Stimulated activated CD8-positive, alpha-beta memory T cell treated with anti-CD3 and anti-CD28 coated beads, Interleukin-15, amount 100 ng/mL, for 48 hours (primary cell): ENCODE results near the gene LMNB1.
"Not testable (repeated sequence)": the region's sequence is repeated elsewhere in the genome, so short reads cannot be mapped to it uniquely, and the experiment has no call there.

Experiments
- DNase-seq, 2 donors: peaks; one replicate each; pipeline ENCODE4 v3.0.0-alpha.2; 2020; ENCODE audit warnings: low read depth in 2 of 2

LMNB1 gene

GRCh38 chr5:126778675-126779403, 1.9 kb downstream of the LMNB1 start:
- no peak for DNase-seq

- no peak for DNase-seq
Measured at GRCh38 chr5:126780165-126780827, 3.4 kb downstream of the LMNB1 start.

GRCh38 chr5:126788409-126788808, 11.5 kb downstream of the LMNB1 start:
- DNase-seq, result peak in 1 of 2 donors; percentile 21

- DNase-seq, result no peak
Measured at GRCh38 chr5:126793097-126793496, 16.2 kb downstream of the LMNB1 start.

- DNase-seq, result not testable (repeated sequence)
Measured at GRCh38 chr5:126793648-126794047, 16.7 kb downstream of the LMNB1 start.

DNA sequence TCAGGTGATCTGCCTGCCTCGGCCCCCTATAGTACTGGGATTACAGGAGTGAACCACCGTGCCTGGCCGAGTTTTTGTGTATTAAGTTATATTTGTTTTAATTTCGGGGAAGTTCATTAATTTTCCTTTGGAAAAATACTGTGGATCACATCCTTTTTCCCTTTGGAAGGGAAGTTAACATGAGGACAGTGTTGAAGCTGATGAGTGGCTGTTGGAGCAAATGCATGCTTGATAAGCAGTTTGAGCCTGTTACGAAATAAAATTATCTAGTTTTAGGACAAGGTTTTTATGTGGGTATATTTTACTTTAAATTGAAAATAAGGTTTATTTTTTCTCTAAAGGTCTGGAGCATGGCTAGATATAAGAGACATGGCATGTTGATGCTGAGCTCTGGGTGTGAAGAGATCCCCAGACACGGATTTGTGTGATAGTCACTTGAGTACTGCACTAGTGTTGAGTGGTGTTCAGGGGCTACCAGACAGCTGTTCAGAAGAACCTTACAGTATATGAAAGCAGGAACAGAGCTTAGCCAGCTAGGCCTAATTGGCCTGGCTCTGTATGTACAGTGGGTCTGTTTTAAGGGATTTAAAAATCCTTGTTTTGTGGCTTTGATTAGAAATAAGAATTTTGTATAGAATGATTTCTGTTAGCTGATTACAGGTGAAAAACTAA, 17.4 kb downstream of the LMNB1 start:
- DNase-seq, result no peak

- DNase-seq, result no peak
Measured at GRCh38 chr5:126799780-126800179, 22.8 kb downstream of the LMNB1 start.

DNA sequence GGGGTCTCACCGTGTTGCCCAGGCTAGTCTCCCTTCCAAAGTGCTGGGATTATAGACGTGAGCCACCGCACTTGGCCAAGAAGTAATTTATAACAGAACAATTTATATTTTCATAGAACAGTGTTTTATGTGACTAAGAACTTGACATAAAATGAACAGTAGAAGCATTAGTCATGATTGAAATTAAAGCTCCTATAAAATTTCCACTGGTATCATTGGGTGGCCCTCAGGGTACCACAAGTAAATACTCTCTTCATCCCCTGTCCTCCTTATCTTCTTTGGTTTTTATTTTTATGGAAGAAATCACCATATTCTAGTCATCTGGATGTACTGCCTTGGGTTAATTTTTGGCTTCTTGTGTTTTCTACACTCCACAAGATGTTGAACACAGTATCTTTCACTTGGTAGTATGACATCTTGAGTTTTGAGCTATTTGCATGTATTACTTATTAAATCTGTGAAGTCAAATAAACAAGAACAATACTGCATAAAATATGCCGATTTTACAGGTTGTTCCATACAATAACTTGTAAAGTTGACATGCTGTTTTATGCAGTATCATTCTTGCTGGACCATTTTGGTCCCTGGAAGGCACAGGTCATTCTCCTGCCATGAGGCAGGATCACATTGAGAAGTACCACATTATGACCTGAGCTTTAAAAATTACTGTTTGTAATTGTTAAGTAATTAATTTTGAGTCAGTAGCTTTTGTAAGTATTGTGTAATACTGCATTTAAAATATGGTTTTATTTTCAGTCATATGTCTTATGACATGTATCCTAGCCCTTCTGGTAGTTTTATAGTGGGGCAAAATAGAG, 24.4 kb downstream of the LMNB1 start:
- DNase-seq, result no peak

- no peak for DNase-seq
Measured at GRCh38 chr5:126801992-126802294, 25.0 kb downstream of the LMNB1 start.

- DNase-seq, result no peak
Measured at GRCh38 chr5:126805063-126805462, 28.1 kb downstream of the LMNB1 start.

DNA sequence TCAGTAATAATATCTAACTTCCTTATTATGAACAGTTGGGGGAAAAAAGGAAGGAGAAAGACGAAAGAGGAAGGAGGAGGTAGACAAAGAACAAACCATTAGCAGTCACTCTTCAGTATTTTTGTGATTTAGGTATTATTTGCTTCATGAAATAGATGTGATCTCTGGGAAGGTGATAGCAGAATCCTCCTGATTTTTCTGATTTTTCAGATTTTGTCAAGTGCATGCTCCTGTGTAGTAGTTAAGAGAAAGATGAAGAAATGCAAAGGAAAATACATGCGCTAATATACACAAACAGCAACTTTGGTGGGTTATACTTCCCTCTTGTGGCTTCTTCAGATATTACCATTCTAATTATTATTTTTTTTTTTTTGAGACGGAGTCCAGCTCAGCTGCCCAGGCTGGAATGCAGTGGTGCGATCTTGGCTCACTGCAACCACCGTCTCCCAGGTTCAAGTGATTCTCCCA, 31.6 kb downstream of the LMNB1 start:
- no peak for DNase-seq

GRCh38 chr5:126809916-126810315, 33.0 kb downstream of the LMNB1 start:
- DNase-seq, result no peak

- no peak for DNase-seq
Measured at GRCh38 chr5:126810596-126811380, 33.9 kb downstream of the LMNB1 start.

DNA sequence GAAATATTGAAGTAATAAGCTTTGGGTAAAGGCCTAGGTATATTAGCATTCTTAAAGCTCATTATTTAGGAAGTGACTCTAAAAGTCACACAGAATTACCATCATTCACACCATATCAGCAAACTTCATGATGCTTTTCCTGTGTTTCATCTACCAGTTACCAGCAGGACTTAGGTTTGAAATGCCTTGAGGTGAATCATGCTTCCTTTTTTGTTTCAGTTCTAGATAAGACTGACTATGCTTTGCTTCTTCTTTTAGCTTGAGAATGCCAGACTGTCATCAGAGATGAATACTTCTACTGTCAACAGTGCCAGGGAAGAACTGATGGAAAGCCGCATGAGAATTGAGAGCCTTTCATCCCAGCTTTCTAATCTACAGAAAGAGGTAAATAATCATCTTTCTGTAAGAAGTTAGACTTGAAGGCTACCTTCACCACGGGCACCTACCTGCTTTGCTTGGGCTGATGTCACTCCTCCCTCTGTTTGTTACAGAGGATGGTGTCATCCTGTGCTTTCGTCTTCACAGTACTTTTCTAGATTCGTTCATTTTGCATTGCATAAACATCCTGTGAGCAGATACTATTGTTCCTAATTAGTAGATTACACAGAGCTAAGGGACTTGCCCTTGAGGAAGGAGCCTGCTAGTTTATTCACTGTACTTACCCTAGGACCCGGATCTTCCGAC, 34.7 kb downstream of the LMNB1 start:
- peak in 1 of 2 donors; percentile 5 for DNase-seq

DNA sequence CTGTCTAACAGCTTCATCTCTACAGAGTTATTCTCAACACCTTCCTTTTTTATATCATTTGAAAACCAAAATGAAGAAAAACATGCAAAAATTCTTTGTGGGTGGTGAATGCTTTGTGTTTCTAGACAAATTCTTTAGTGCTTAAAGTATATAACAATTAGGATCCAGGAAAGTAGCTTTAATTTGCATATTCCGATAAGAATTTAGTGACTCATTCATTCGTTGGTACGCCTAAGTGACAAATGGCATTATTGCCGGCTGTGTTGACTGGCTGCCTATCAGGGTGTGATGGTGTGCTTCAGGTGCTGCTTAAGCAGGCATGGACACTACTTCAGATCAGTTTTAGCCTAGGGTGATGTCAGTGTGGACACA, 35.2 kb downstream of the LMNB1 start:
- no peak for DNase-seq

- not testable (repeated sequence) for DNase-seq
Measured at GRCh38 chr5:126813799-126814198, 36.9 kb downstream of the LMNB1 start.

GRCh38 chr5:126814721-126815404, 37.9 kb downstream of the LMNB1 start:
- no peak for DNase-seq

GRCh38 chr5:126816649-126817048, 39.7 kb downstream of the LMNB1 start:
- no peak for DNase-seq

DNA sequence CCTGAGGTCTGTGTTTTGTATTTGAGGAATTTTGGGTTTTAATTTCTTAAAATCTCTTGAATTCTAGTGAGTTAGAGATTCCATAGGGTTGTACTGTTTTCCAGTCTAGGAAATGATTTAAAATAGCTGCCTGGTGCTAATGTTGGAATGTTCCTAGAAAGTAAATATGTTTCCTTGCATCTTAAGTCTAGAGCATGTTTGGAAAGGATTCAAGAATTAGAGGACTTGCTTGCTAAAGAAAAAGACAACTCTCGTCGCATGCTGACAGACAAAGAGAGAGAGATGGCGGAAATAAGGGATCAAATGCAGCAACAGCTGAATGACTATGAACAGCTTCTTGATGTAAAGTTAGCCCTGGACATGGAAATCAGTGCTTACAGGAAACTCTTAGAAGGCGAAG, 41.8 kb downstream of the LMNB1 start:
- DNase-seq, result no peak

GRCh38 chr5:126819253-126819652, 42.3 kb downstream of the LMNB1 start:
- no peak for DNase-seq
